Testis (tissue), 2 donors: Measurements from ENCODE around the gene UGGT2.

Source experiments
- CTCF ChIP-seq, 3 experiments: fragments of 450-650 bp in 2 of 3; fragments of 200-600 bp in 1 of 3; sonication (generic) in 1 of 3; IDR thresholded peaks; one replicate each; pipeline ENCODE4 v1.5.1; 2016 to 2019; ENCODE audit warnings: antibody characterized with exemption in 3 of 3, mild to moderate bottlenecking in 2 of 3, moderate library complexity in 1 of 3
- POLR2A ChIP-seq: fragments of 450-650 bp; IDR thresholded peaks from one replicate; pipeline ENCODE4 v1.6.1; 2017; ENCODE audit warnings: antibody characterized with exemption, mild to moderate bottlenecking, moderate library complexity

GRCh38 chr13:96032717-96033116 lies 20.5 kb downstream of the UGGT2 start:
- no peak for TF ChIP-seq CTCF (IDR thresholded peaks at IDR 0.05)
- no peak for TF ChIP-seq POLR2A
